Adipose tissue (tissue), 3 donors: ENCODE data around the gene CWC27. TPM values are rescaled to one million over a fixed set of nuclear protein-coding genes. Genes with fewer than 3 reads are reported as not detected.

Experiments
- H3K27ac ChIP-seq: one replicate; pipeline ENCODE4 v1.5.1; 2013; ENCODE audit warnings: low read depth, low read length
- WGBS, 3 donors: extraction: QIAGEN DNeasy Blood & Tissue Kit; methylation state at CpG; one replicate each; pipeline ENCODE4 v1.1.7; 2013; 5-methylcytosine and 5-hydroxymethylcytosine counted together
- polyA plus RNA-seq, 3 donors: library from polyadenylated mRNA; stranded (reverse); fragments of 200-250 nt; gene quantifications; one replicate each; pipeline ENCODE4 v1.2.3, GENCODE V29; 2013
- donor health status: healthy with polysubstance abuse.
- donor health status: Bipolar disorder and iron deficiency.
- donor health status: healthy.

Gene CWC27
- polyA plus RNA-seq, 3 donors: 6.3 to 19.0 (median 11.2) TPM

DNA sequence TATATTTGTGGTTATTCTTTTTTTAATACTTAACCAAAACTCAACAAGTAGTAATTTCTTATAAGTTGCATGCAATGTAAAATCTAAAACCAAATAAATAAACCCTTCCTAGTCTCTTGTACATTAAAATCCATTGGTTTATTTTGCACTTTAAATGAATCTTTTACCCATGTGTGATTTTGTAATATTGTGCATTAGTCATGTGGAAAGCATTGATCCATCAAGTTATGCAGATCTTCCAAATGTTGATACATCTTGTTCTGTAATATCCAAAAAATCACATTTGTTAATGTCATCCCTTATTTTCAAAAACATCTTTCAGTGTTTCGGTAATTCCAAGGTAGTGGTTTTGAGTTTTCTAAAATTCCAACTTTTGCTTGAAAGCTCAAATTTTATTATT is 63.3 kb downstream of the CWC27 start:
- 97 to 98% (median 98%) methylated on average over 1 of the region's 1 CpG for WGBS, 3 donors
- no peak overlapping the region for H3K27ac ChIP-seq

DNA sequence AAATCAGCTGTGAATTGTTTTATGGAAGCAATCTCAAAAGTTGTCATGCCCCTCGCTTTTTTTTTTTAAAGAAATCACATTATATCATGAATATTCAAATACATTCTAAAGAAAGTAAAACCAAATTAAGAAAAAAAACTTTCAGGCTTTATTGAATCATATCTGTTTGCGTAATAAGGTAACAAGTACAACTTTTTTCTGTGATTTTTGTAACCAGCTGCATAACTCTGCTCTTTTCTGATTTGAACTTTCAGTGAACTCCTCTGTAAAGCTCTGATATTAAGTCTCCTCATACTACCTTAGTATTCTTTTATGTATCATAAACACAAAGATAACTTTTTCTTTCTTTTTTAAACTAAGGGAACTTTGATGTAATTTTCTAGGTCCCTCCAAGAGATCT is 65.3 kb downstream of the CWC27 start:
- no peak overlapping the region for H3K27ac ChIP-seq
- 68 to 98% (median 95%) methylated on average over 2 of the region's 2 CpGs for WGBS, 3 donors

- WGBS, 3 donors: 51 to 79% (median 68%) methylated on average over 1 of the region's 1 CpG
Measured at GRCh38 chr5:64834611-64835010, 65.9 kb downstream of the CWC27 start.

GRCh38 chr5:64835266-64835665 is 66.5 kb downstream of the CWC27 start:
- WGBS, 3 donors: 83 to 88% (median 88%) methylated on average over 1 of the region's 1 CpG

More at GRCh38 chr5:64834611-64835010, 65.9 kb downstream of the CWC27 start:
- no peak overlapping the region for H3K27ac ChIP-seq

DNA sequence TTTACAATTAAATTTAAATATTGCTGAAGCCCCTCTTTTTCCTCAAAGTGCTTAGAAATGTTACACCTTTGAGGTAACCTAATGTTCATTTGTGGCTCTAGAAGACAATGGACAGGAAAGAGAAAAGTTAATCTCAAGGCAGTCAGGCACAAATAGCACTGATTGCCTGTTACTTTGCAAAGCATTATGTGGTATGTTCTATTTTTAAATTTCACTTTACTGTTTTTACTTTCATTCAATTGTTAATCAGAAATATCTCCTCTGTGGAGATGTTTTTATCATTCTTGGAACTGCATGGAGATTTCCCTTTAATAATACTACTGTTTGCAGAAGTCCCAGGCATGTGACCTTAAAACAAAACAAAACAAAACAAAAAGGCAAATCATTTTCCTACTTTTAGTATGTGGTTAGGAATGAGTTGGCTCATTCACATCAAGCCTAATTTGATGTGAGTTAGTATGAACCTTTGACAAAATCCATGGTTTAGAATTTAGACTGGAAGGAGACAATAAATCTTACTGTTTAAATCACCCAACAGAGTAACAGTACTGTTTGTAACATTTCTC is 67.5 kb downstream of the CWC27 start:
- no peak overlapping the region for H3K27ac ChIP-seq

More at GRCh38 chr5:64835266-64835665, 66.5 kb downstream of the CWC27 start:
- H3K27ac ChIP-seq: no peak overlapping the region

DNA sequence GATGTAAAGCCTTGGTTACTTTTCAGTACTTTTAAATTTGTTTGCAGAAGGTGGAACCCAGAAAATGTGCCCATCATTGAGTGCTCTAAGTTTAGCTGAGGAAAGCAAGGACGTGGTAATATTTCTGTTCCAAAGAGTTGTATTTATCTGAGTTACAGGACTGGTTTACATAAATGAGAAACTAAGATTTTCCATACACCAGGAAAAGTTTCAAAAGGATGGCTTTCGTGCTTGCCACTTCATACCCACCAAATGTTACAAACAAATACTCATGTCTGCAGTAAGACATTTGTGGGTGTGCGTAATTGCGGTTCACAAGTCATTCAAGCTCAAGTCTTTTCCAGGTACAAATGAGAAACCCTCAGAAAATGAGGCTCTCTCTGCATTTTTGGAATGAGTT is 68.1 kb downstream of the CWC27 start:
- WGBS, 3 donors: 93 to 94% (median 94%) methylated on average over 4 of the region's 4 CpGs
- H3K27ac ChIP-seq: no peak overlapping the region

- 70 to 75% (median 74%) methylated on average over 1 of the region's 1 CpG for WGBS, 3 donors
- no peak overlapping the region for H3K27ac ChIP-seq
Measured at GRCh38 chr5:64838376-64838775, 69.6 kb downstream of the CWC27 start.

GRCh38 chr5:64838803-64839202 is 70.1 kb downstream of the CWC27 start:
- no peak overlapping the region for H3K27ac ChIP-seq

DNA sequence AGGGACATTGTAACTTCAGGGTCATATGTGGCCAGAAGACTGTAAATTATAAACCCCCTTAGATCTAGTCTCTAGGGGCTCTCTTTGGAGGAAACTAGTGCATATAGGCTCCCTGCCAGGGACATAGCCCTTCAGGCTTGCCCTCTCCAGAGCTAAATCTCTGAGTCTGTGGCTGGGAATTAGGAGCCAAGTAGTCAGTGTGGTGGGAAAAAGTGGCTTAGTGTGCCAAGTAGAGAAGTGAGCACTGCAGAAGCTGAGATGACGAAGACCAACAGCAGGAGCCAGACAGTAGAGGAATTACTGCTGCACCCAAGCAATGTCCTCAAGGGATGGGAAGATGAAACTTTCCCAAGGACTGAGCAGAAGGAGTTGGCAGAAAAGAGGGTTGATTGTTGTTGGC is 71.2 kb downstream of the CWC27 start:
- 75 to 84% (median 80%) methylated on average over 1 of the region's 1 CpG for WGBS, 3 donors

GRCh38 chr5:64840958-64841357 is 72.2 kb downstream of the CWC27 start:
- no peak overlapping the region for H3K27ac ChIP-seq
- 96 to 100% (median 100%) methylated on average over 1 of the region's 1 CpG for WGBS, 3 donors

More for the DNA sequence above, 71.2 kb downstream of the CWC27 start:
- H3K27ac ChIP-seq: no peak overlapping the region

DNA sequence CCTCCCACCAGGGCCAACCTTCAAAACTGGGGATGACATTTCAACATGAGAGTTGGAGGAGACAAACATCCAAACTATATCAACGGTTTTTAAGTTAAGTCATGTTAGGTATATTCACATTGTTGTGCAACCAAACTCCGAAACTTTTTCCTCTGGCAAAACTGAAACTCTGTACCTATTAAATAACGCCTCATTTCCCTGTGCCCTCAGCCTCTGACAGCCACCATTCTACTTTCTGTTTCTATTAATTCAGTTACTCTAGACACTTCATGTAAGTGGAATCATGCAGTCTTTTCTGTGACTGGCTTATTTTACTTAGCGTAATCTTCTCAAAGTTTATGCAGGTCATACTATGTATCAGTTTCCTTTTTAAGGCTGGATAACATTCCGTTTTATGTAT is 85.0 kb downstream of the CWC27 start:
- WGBS, 3 donors: 96 to 97% (median 96%) methylated on average over 5 of the region's 5 CpGs
- H3K27ac ChIP-seq: no peak overlapping the region

DNA sequence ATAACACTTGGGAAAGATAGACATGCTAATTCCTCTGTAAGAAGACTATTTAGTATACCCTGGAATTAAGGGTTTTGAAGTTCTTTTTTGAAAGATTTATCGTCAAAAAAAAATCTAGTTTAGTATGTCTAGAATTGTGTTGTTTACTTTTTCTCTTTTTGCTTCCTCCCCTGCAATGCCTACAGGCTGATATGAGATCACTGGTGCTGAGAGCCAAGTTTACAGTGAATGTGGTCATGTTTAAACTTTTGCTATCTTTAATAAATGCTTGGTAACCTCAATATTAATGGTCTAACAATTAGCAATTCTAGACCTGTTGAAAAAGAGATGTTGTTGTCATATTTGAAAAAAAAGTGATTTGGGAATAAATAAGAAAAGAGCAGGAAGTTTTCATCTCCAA is 86.1 kb downstream of the CWC27 start:
- no peak overlapping the region for H3K27ac ChIP-seq
- WGBS, 3 donors: 76 to 88% (median 80%) methylated on average over 1 of the region's 1 CpG

- no peak overlapping the region for H3K27ac ChIP-seq
Measured at GRCh38 chr5:64859881-64860280, 91.2 kb downstream of the CWC27 start.

DNA sequence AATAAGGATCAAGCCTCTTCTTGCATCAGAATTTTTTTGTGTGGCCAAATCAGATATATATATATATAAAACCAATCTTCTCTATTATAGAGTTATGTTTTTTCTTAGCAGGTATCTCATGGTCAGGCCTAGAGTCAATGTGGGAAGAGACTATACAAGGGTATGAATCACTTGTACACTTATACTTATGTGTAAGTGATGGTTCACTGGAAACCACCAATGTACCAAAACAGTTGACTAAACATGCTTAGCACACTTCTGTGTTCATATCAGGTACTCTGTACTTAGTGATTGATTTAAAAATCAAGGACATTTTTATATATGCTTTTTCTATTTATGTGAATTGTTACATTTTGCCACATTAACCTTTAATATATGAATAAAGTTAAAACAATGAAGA is 92.6 kb downstream of the CWC27 start:
- no peak overlapping the region for H3K27ac ChIP-seq

DNA sequence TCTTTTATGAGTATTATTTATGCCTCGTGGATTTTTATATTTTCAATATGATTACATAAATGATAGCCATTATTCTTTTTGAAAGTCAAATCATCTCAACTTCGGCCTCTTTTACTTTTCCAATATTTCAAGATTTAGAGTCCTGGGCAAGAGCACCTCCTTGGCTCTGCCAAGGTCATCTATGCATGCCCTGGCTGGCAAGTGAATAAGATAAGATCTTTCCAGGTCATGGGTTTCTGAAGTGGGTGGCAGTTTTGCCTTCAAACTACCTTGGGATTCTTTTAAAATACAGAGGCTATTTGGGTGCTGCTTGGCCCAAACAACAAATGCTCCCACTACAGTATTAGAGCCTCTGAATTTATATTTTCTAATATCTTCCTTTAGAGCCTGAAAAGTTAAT is 95.4 kb downstream of the CWC27 start:
- H3K27ac ChIP-seq: no peak overlapping the region
- WGBS, 3 donors: 84 to 90% (median 89%) methylated on average over 2 of the region's 2 CpGs

DNA sequence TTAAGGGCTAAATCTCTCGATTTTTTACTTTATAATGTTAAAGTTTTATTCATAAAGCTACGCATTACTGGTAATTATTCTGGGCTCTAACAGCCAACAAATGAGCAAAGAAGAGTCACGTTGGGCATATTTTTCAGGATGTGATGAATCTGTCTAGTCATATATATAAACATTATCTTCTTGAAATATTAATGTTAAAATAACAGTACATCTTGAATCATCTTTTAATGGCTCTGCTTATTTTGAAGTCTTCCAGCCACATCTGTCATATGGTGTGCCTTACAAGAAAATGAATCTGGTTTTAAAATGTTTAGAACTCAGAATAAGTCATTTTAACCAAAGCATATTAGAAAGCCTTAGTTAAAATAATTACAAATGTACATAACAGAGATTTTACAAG is 96.9 kb downstream of the CWC27 start:
- H3K27ac ChIP-seq: no peak overlapping the region
- WGBS, 3 donors: 86 to 94% (median 89%) methylated on average over 3 of the region's 3 CpGs

- H3K27ac ChIP-seq: no peak overlapping the region
- 85 to 89% (median 88%) methylated on average over 1 of the region's 1 CpG for WGBS, 3 donors
Measured at GRCh38 chr5:64869419-64869818, 100.7 kb downstream of the CWC27 start.

DNA sequence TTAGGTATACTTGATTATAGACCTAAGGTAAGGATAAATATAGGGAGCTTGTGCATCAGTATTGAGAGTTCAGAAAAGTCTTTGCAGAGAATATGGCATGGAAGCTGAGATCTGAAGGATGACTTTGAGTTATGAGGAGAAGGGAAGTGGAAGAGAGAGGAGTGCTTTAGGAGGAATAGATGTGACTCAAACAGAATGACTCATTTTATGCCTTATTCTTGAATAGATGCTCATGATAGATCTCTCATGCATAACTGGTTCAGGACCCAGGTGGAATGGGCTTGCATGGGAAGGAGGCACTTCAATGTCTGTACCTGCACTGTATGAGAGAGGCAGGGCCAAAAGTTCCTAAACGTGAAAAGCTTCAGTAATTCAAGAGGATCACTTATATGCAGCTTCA is 103.3 kb downstream of the CWC27 start:
- 87 to 93% (median 87%) methylated on average over 1 of the region's 1 CpG for WGBS, 3 donors
- no peak overlapping the region for H3K27ac ChIP-seq

- no peak overlapping the region for H3K27ac ChIP-seq
Measured at GRCh38 chr5:64873441-64873840, 104.7 kb downstream of the CWC27 start.

DNA sequence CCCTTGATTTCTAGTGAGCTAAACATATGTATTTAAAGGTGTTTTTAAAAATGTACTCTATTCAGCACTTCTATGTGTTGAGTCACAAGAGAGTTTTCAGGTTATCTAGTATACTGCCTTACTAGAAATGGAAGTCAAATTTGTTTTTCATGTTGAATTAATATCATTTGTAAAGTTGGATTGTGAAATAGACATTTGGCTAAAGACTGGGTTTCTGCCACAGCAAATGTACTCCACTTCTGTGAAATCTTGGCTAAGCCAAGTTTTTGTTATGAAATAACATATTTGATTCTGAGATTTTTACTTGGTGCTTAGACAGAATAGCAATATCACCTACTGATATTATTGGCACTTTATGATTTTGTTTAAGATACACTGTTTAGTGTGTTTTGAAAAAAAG is 106.0 kb downstream of the CWC27 start:
- no peak overlapping the region for H3K27ac ChIP-seq

DNA sequence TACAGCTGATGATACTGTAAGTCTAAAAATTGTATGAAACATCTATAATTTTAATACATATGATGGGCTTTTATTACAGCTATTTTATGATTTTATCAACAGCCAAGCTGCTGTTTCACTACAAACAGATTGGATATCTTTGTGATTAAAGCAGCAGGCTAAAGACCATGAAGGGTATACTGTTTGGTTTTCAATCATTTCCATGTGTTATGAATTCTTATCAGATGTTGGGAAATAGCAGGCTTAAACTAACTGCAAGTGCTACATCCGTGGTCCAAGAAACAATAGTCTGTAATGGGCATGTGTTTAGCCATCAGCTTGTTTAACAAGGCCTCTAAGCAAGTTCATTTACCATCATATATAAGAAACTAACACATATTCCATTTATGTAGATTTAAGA is 107.5 kb downstream of the CWC27 start:
- WGBS, 3 donors: 38 to 74% (median 56%) methylated on average over 1 of the region's 1 CpG
- no peak overlapping the region for H3K27ac ChIP-seq
